ENCODE results near the gene OGFOD1. TPM values are rescaled to one million over a fixed set of nuclear protein-coding genes. Genes with fewer than 3 reads are reported as not detected.

Gene OGFOD1
- total and polyA plus RNA-seq, 10 of the 15 experiments (the other 5 are each of a cell fraction or from before 2014, with no cell fraction given), result 31.4 to 119 (median 51.6) TPM

GRCh38 chr16:56426585-56426984 lies 24.8 kb upstream of the OGFOD1 start:
- Histone ChIP-seq H3K4me2 (ENCODE audit: control insufficient read depth, insufficient read depth) (no peak overlapping the region), H2AFZ (ENCODE audit: control insufficient read depth, low read depth, low read length) (no peak overlapping the region), H3K36me3 (ENCODE audit: control insufficient read depth in 2 of 2, insufficient read depth in 2 of 2, low read length in 1 of 2) (0 out of 4 replicates have a peak, but pooled peaks cover 0 to 6% of the 10 kb centered on the region in 2 experiments), H3K4me3 (no peak overlapping the region), H3K4me1 (ENCODE audit: control insufficient read depth, insufficient read depth, low read length) (no peaks in the 10 kb centered on the region; the same call in none of the 2 replicates), H3K9me3 (replicated peaks; ENCODE audit: control insufficient read depth, insufficient read depth, low read length) (no peaks in the 10 kb centered on the region), H3K27me3 (replicated peaks in 1 of 2; ENCODE audit: control insufficient read depth in 2 of 2, insufficient read depth in 2 of 2, low read length in 1 of 2) (no peaks in the 10 kb centered on the region), H3K27ac (ENCODE audit: control insufficient read depth, insufficient read depth) (no peak overlapping the region), H4K20me1 (ENCODE audit: control insufficient read depth, insufficient read depth) (no peaks in the 10 kb centered on the region), H3K79me2 (ENCODE audit: control insufficient read depth, insufficient read depth, low read length) (peaks cover 35% of the 10 kb centered on the region), H3K9ac (ENCODE audit: control insufficient read depth, insufficient read depth, low read length) (no peak overlapping the region)
- intact Hi-C loops (cut with micrococcal nuclease; ENCODE audit: unreplicated experiment), result no loop called here
- no peak for ATAC-seq
- WGBS (ENCODE audit: insufficient coverage, insufficient replicate concordance, low lambda C conversion rate, missing lambda C conversion rate), result 96% methylated on average over 4 of the region's 4 CpGs
- RAD21 ChIA-PET (ENCODE audit: unreplicated experiment), result no interaction called here
- no peak for DNase-seq (ENCODE audit: low read depth, low spot score)
- TF ChIP-seq POLR2A (IDR thresholded peaks at IDR 0.05; ENCODE audit: low read depth, low read length) (no peak), USF1 (IDR thresholded peaks at IDR 0.05; ENCODE audit: borderline replicate concordance, extremely low read length, insufficient read depth, low read depth, low read length) (no peak), MTA3 (IDR thresholded peaks at IDR 0.05; ENCODE audit: borderline replicate concordance, low read length) (no peak), ZNF217 (IDR thresholded peaks at IDR 0.05) (no peak), ATF3 (IDR thresholded peaks at IDR 0.05; ENCODE audit: borderline replicate concordance, extremely low read depth, low read depth, low read length) (no peak), SKIL (IDR thresholded peaks at IDR 0.05; ENCODE audit: low read depth, poor library complexity, severe bottlenecking) (no peak), MAX (IDR thresholded peaks at IDR 0.05; ENCODE audit: low read depth, low read length) (no peak), PBX3 (IDR thresholded peaks at IDR 0.05; ENCODE audit: insufficient replicate concordance, low read depth, low read length) (no peak), ZBED1 (IDR thresholded peaks at IDR 0.05; ENCODE audit: borderline replicate concordance) (no peak), POLR2AphosphoS2 (IDR thresholded peaks at IDR 0.05; ENCODE audit: low read depth, low read length) (no peak), ZBTB33 (IDR thresholded peaks at IDR 0.05) (no peak), SUZ12 (IDR thresholded peaks at IDR 0.05; ENCODE audit: unreplicated experiment) (no peak), ETV6 (conservative IDR thresholded peaks at IDR 0.05 in 1 of 2, IDR thresholded peaks at IDR 0.05 in 1 of 2; ENCODE audit: borderline replicate concordance in 1 of 2, low read depth in 1 of 2) (no peak), PAX5 (IDR thresholded peaks at IDR 0.05; ENCODE audit: borderline replicate concordance, low read depth, low read length) (no peak), NRF1 (conservative IDR thresholded peaks at IDR 0.05; ENCODE audit: low read depth, low read length) (no peak), RAD21 (IDR thresholded peaks at IDR 0.05; ENCODE audit: insufficient read depth, low read depth, low read length) (no peak)
- POLR2A ChIA-PET, result interaction anchor here (0.5 kb wide), 1 partner anchor 20 kb away, joined by 3 read pairs; no protein-coding TSS in a partner anchor
- in situ Hi-C loops (cut with MboI), result no loop called here
- BruUV-seq (replicated peaks), result no TSS peak
- SMC1A ChIA-PET (ENCODE audit: uncharacterized antibody, unreplicated experiment), result interaction anchor here (0.8 to 1.4 kb wide), 2 partner anchors 13 to 22 kb away, joined by 3 read pairs; no protein-coding TSS in a partner anchor
- no peak for FAIRE-seq
- CTCF ChIA-PET, result interaction anchor here (1.1 to 2.5 kb wide), 3 partner anchors 10 to 70 kb away, joined by 3 to 9 read pairs (median 6); no protein-coding TSS in a partner anchor

All from GM12878 (cell line).